GM18505 (cell line): ENCODE data around the gene KLHL30.

Source experiments
- ATAC-seq: cut with Tn5 transposase; IDR thresholded peaks from one replicate; pipeline ENCODE4 v1.9.1; 2021; ENCODE audit not compliant: unreplicated experiment
- POLR2A ChIP-seq: IDR thresholded peaks from 4 replicates; pipeline ENCODE4 v1.6.1; 2011; ENCODE audit warnings: borderline replicate concordance; ENCODE audit not compliant: insufficient read depth, insufficient read length; ENCODE audit errors: extremely low read depth

The KLHL30 gene

GRCh38 chr2:238135601-238136150 is 2.8 kb upstream of the KLHL30 start:
- no peak for TF ChIP-seq POLR2A
- ATAC-seq, result no peak

- ATAC-seq, result no peak
- TF ChIP-seq POLR2A, result no peak
Observed at GRCh38 chr2:238136820-238137537, 1.5 kb upstream of the KLHL30 start.

- no peak for ATAC-seq
- TF ChIP-seq POLR2A, result no peak
Observed at GRCh38 chr2:238137885-238138284, 583 bp upstream of the KLHL30 start.

- TF ChIP-seq POLR2A, result no peak
- ATAC-seq, result no peak
Observed at GRCh38 chr2:238139196-238140039, 950 bp downstream of the KLHL30 start.

- no peak for ATAC-seq
- TF ChIP-seq POLR2A, result no peak
Observed at GRCh38 chr2:238140040-238140439, 1.6 kb downstream of the KLHL30 start.

GRCh38 chr2:238140721-238141540 is 2.5 kb downstream of the KLHL30 start:
- ATAC-seq, result no peak
- no peak for TF ChIP-seq POLR2A

- ATAC-seq, result no peak
- TF ChIP-seq POLR2A, result no peak
Observed at GRCh38 chr2:238141541-238142318, 3.3 kb downstream of the KLHL30 start.

GRCh38 chr2:238142382-238143205 is 4.1 kb downstream of the KLHL30 start:
- ATAC-seq, result no peak
- no peak for TF ChIP-seq POLR2A

- TF ChIP-seq POLR2A, result no peak
- ATAC-seq, result no peak
Observed at GRCh38 chr2:238143239-238143951, 4.9 kb downstream of the KLHL30 start.

GRCh38 chr2:238144262-238144661 is 5.8 kb downstream of the KLHL30 start:
- TF ChIP-seq POLR2A, result no peak
- ATAC-seq, result no peak

- no peak for TF ChIP-seq POLR2A
- no peak for ATAC-seq
Observed at GRCh38 chr2:238145046-238145445, 6.6 kb downstream of the KLHL30 start.
